HFF-Myc (cell line): ENCODE results near the gene DPY19L3.
"Not testable (repeated sequence)": the region's sequence is repeated elsewhere in the genome, so short reads cannot be mapped to it uniquely, and the experiment has no call there.

Experiments used
- DNase-seq: peaks from one replicate; pipeline ENCODE4 v3.0.0-alpha.2; 2011; ENCODE audit warnings: low read depth; ENCODE audit errors: extremely low read depth
- H3K4me3 ChIP-seq: replicated peaks from 2 replicates; pipeline ENCODE4 v1.5.1; 2011; ENCODE audit warnings: low read depth, mild to moderate bottlenecking, control low read depth, low read length
- TF ChIP-seq, protein P1 (sequence below): IDR thresholded peaks from 2 replicates; pipeline ENCODE4 v1.5.1; 2012; ENCODE audit warnings: mild to moderate bottlenecking, low read depth, low read length, control low read depth; ENCODE audit errors: missing control alignments

Gene DPY19L3

DNA sequence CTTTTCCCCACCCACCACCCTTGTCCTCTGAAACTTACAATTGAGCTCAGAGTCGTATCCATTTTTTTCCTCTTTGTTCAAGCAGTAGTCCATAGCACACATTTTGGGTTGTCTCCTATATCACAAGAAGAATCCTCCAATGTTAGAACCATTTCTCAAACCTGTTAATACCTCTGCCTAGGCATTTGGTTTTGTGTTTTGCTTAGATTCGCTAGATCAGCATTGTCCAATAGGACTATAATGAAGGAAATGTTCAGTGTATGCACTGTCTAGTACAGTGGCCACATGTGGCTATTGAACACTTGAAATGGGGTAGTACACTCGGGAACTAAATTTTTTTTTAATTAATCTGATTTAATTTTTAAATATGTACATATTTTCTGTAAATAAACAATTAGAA lies 12.6 kb downstream of the DPY19L3 start:
- TF ChIP-seq, protein P1, sequence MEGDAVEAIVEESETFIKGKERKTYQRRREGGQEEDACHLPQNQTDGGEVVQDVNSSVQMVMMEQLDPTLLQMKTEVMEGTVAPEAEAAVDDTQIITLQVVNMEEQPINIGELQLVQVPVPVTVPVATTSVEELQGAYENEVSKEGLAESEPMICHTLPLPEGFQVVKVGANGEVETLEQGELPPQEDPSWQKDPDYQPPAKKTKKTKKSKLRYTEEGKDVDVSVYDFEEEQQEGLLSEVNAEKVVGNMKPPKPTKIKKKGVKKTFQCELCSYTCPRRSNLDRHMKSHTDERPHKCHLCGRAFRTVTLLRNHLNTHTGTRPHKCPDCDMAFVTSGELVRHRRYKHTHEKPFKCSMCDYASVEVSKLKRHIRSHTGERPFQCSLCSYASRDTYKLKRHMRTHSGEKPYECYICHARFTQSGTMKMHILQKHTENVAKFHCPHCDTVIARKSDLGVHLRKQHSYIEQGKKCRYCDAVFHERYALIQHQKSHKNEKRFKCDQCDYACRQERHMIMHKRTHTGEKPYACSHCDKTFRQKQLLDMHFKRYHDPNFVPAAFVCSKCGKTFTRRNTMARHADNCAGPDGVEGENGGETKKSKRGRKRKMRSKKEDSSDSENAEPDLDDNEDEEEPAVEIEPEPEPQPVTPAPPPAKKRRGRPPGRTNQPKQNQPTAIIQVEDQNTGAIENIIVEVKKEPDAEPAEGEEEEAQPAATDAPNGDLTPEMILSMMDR: no peak
- H3K4me3 ChIP-seq: no peak overlapping the region
- DNase-seq: no peak

DNA sequence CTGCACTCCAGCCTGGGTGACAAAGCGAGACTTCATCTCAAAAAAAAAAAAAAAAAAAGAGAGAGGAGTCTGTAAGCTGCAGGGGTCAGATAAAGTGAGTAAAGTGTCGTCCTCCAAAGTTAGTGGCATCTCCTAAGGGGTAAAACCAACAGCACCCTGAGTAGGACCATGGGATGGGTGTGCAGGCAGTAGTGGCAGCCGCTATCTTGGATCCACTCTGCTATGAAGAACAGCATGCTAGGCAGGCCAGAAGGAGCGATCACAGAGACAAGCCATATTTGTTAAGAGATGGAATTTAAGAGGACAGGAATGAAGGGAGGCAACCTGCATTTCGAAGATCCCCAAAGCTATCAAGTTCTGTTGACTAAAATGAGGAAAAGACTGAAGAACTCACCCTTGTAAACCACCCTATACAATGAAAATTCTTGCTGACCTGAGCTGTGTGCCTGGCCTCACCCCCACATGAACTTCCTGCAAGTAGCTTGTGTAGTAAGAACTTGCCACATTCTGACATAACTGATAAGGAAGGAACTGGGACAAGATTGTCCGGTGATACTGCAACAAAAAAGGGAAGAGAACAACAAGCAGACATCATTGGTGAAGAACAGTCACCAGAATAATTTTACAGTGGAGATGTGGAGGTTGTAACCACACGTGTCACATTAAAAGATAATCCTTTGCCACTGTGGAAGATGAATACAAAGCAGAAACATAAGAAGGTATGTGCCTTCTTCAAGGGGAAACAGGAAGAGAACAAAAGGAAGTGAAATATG lies 16.2 kb downstream of the DPY19L3 start:
- no peak for DNase-seq
- TF ChIP-seq, protein P1: no peak
- H3K4me3 ChIP-seq: no peak overlapping the region

DNA sequence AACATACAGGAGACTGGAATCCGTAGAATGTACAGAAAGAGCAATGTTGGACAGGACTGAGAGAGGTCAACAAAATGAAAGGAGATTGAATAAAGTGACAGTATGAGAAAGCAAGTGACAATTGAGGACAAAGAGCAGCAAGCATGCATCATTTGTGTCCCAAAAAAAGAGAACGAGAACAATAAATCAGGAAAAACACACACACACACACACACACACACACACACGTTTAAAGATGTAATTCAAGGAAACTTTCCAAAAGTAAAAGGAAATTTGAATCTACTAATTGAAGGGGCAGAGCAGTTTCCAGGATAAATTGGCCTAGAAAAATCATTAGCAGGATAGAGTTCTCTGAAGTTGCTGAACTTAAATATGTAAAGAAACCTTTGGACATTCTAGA lies 16.9 kb downstream of the DPY19L3 start:
- no peak overlapping the region for H3K4me3 ChIP-seq
- TF ChIP-seq, protein P1: no peak
- DNase-seq: no peak

DNA sequence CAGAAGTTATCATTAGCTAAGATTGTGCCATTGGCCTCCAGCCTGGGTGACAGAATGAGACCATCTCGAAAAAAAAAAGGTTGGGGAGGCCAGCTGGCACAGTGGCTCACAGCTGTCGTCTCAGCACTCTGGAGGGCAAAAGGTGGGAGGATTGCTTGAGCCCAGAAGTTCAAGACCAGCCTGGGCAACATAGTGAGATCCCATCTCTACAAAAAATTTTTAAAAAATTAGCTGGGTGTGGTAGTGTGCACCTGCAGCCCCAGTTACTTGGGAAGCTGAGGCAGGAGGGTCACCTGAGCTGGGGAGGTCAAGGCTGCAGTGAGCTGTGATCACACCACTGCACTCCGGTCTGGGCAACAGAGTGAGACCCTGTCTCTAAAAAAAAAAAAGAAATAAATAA lies 18.4 kb downstream of the DPY19L3 start:
- H3K4me3 ChIP-seq, DNase-seq: not testable (repeated sequence)

DNA sequence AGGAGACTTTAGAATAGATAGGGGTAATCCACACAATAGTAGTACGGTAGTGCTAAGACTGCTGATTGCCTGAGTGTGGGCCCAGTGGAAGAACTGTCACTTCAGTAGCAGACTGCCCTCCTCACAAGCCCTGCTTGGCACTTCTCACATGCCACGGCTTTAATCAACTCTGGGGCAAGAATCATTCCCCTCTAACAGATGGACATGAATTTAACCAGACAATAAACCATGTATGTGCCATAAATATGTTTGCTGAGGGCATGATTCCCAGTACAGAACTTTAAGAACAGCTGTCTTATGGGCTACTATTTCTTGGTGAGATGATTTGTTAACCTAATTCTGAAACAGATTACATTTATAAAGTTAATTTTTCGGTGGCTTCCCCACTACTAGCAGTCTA lies 22.0 kb downstream of the DPY19L3 start:
- TF ChIP-seq, protein P1: no peak
- DNase-seq: no peak
- H3K4me3 ChIP-seq: no peak overlapping the region

DNA sequence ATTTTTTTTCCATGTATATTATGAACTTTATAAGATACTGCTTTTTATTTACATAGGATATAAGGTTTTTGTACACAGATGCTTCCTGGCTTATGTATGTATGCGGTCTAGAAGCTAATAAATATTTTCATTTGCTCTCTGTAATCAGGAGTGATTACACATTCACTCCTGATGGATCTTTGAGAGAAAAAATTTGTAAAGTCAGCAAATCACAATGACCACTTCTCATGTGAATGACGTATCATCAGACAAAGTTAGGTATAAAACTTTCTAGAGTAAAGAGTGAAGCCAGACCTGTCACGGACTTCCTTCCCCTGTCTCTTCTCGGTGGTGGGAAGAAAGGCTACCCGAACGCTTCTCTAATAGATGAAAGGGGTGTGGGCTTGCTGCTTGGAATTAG lies 31.1 kb downstream of the DPY19L3 start:
- TF ChIP-seq, protein P1: no peak
- no peak overlapping the region for H3K4me3 ChIP-seq
- no peak for DNase-seq

DNA sequence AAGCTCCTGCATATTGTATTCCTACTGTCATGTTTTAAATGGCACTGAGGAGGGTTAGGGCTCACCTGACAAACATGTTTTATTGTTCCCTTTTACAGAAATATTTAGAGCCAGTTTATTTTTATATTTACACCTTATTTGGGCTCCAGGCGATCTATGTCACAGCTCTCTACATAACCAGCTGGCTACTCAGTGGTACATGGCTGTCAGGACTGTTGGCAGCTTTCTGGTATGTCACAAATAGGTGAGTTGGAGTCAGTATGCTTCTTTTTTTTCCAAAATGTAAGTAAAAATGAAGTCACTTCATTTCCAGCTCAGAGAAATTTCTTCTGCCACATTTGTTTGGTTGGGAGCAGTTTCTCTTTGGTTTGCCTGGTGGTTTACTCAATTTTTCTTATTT lies 31.5 kb downstream of the DPY19L3 start:
- TF ChIP-seq, protein P1: no peak
- H3K4me3 ChIP-seq: no peak overlapping the region
- no peak for DNase-seq
